GM19239 (cell line): ENCODE data around the gene EGFL8.

Source experiments
- DNase-seq: peaks from one replicate; pipeline ENCODE4 v3.0.0; 2011; ENCODE audit warnings: low spot score; ENCODE audit not compliant: insufficient read length
- FAIRE-seq: peaks from 2 replicates; lab custom pipeline; 2011; peaks lifted over from hg19 to GRCh38; lab: Jason Lieb, UNC

The EGFL8 gene

GRCh38 chr6:32164295-32164694 lies at the start of gene EGFL8:
Gene EGFL8 (plus strand): TSS chr6:32164595. CDS start chr6:32166166, 1,571 bp downstream.
- DNase-seq, result no peak
- FAIRE-seq, result no peak

GRCh38 chr6:32114796-32115195 lies 49.6 kb upstream of the EGFL8 start:
- FAIRE-seq (no peak), DNase-seq (no peak)

GRCh38 chr6:32115623-32116022 lies 48.8 kb upstream of the EGFL8 start:
- DNase-seq (no peak), FAIRE-seq (no peak)

- FAIRE-seq, result no peak
Observed at GRCh38 chr6:32116674-32117073, 47.7 kb upstream of the EGFL8 start.

GRCh38 chr6:32117461-32117860 lies 46.9 kb upstream of the EGFL8 start:
- FAIRE-seq, result no peak

More at GRCh38 chr6:32116674-32117073, 47.7 kb upstream of the EGFL8 start:
- no peak for DNase-seq

GRCh38 chr6:32118782-32119628 lies 45.4 kb upstream of the EGFL8 start:
- peak; percentile 31 for FAIRE-seq
- DNase-seq, result peak; percentile 69

More at GRCh38 chr6:32117461-32117860, 46.9 kb upstream of the EGFL8 start:
- no peak for DNase-seq

- no peak for DNase-seq
- FAIRE-seq, result no peak
Observed at GRCh38 chr6:32120573-32121059, 43.8 kb upstream of the EGFL8 start.

- FAIRE-seq (no peak), DNase-seq (no peak)
Observed at GRCh38 chr6:32123681-32124080, 40.7 kb upstream of the EGFL8 start.

GRCh38 chr6:32126880-32127279 lies 37.5 kb upstream of the EGFL8 start:
- DNase-seq (no peak), FAIRE-seq (no peak)

GRCh38 chr6:32127409-32127716 lies 37.0 kb upstream of the EGFL8 start:
- DNase-seq, result no peak
- FAIRE-seq, result no peak

- DNase-seq (peak; percentile 96), FAIRE-seq (peak; percentile 92)
Observed at GRCh38 chr6:32127717-32128592, 36.4 kb upstream of the EGFL8 start, which contains the start of gene ATF6B. Gene ATF6B (minus strand): TSS chr6:32128246. CDS start chr6:32128207, 39 bp downstream.

- DNase-seq (no peak), FAIRE-seq (no peak)
Observed at GRCh38 chr6:32128751-32129296, 35.6 kb upstream of the EGFL8 start.

- FAIRE-seq (no peak), DNase-seq (no peak)
Observed at GRCh38 chr6:32129297-32130088, 34.9 kb upstream of the EGFL8 start.

- no peak for DNase-seq
Observed at GRCh38 chr6:32131439-32131948, 32.9 kb upstream of the EGFL8 start.

GRCh38 chr6:32132110-32132509 lies 32.3 kb upstream of the EGFL8 start:
- DNase-seq (no peak), FAIRE-seq (no peak)

More at GRCh38 chr6:32131439-32131948, 32.9 kb upstream of the EGFL8 start:
- no peak for FAIRE-seq

- FAIRE-seq (no peak), DNase-seq (no peak)
Observed at GRCh38 chr6:32133786-32134185, 30.6 kb upstream of the EGFL8 start.

GRCh38 chr6:32137454-32137853 lies 26.9 kb upstream of the EGFL8 start:
- DNase-seq (no peak), FAIRE-seq (no peak)

- DNase-seq, result no peak
- no peak for FAIRE-seq
Observed at GRCh38 chr6:32139590-32139989, 24.8 kb upstream of the EGFL8 start.

- FAIRE-seq, result no peak
- no peak for DNase-seq
Observed at GRCh38 chr6:32140420-32141046, 23.9 kb upstream of the EGFL8 start.
